HPDE6-E6E7 (cell line): ENCODE results near the gene RPL29.

ENCODE experiments used
- DNase-seq: peaks from one replicate; pipeline ENCODE4 v3.0.0; 2011; ENCODE audit warnings: missing footprints; ENCODE audit errors: extremely low spot score

Gene RPL29

DNA sequence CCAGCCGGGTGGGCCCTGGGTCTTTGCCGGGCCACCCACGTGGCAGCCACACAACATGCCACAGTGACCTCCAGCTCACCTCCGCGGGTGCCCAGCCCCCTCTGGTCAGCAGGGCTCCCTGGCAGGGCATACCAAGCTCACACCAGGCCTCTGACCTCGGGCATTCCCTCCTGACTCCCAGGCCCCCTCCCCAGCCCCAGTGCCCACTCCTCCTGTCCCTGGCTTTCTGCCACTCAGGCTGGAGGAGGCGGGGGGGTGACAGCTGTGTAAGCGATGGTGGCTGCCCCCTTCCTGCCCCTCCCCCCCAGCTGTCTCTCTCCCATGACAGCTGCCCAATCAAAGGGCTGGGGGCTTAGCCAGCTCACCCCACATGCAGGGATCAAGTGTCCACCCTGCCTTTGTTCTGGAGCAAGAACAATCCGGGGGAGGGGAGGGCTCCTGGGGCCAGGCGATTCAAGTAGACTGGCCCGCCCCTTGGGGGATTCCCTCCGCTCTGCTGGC, 31.7 kb downstream of the RPL29 start:
- no peak for DNase-seq

DNA sequence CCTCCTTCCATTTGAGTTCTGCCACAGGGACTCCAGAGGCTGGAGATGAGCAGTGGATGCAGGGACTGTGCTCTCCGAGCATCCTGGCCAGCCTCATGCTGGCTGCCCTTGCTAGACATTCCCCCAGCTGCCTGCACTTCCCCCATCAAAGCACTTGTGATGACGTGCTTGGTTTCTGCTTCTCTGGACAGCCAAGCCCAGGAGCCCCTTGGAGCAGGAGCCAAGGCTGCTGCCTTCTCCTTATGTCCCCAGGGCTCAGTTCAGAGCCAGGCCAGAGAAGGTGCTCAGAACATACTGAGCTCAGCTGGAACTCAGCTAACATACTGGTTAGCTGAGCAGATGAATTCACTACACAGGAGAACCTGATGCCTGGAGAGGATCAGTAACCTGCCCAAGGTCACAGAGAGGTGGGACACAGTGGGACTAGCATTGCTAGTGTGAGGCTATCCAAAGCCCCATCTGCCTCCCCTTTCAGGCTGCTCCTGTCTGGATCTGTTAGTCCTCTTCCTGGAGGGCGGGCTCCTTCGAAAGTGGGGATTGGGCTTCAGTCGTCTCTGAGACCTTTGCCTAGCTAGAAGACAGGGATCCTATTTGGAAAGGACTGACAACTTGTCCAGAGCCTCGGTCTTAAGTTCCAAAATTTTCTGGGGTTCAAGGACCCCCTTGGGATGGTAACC, 32.7 kb downstream of the RPL29 start:
- no peak for DNase-seq

DNA sequence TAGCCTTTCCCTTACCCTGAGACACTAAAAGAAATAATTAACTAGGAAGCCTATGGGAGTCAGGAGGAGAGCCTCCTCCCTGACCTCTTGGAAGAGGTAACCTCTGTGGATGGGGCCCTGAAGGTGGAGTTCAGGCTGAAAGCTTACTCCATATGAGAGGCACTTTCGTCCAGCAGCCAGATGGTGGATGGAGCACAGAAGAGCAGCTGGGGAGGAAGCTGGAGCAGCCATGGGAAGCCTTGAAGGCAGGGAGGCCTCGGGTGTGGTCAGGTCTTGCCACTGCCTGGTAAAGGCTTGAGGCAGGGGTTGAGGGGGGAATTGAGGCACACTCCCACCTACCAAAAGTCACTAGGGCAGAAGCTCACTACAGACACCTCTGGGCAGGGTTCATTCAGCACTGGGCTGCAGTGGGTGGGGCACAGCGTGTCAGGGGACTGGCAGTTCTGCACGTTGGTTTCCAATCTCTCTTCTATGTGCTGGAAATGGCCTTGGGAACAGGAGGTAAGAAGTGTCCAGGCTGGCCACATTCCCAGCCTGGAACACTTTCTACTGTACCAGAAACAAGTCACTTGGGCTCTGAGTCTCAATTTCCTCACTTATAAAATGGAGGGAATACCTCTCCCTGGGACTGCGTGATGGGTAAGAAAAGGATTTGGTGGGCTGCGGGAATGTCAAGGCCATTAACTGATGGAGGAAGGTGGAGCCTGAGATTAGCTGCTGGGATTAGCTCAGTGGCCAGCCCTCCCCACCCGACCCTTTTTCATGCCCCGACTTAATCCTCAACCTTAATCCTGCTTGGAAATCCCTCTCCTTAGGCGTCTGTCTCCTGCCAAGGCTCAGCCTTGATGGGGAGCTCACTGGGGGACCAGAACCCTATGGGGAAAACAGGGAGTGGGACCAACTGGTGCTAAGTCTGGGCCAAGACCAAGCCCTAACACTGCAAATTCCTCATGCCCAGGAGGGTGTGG, 33.8 kb downstream of the RPL29 start:
- DNase-seq = no peak

DNA sequence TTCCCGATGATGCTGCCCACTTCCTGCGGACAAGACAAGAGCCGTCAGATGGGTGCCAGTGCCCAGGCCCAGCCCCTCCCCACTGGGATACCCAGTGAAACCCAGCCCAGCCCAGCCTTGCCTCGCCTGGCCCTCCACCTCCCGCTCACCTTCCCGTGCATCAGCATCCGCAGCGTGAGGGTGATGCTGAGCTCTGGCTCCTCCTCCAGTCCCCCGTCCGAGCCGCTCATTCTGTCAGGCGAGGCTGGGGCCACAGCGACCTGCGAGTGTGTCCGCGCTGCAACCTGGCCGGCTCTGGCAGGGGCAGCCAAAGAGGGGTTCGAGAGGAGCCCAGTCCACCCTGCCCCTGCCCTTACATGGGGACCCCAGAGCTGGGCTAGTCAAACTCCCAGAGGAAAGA, 34.7 kb downstream of the RPL29 start:
- no peak for DNase-seq

DNA sequence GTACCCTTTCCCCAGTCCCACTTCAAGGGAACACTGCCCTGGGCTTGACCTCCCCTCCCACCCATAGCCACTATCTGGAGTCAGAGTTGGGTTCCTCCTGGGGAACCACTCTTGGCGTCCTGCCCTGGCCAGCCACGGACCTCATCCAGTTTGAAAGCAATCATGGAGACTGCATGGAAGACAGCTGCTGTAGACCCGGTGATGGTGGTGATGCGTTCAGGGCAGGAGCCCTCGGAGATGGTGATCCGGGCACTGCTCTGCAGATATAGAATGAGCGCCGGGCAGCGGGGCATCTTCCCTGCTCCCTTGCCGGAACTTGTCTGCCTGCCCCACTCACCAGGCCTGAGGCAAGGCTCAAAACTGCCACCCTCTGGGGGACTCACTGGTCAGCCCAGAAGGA, 35.3 kb downstream of the RPL29 start:
- DNase-seq = no peak

DNA sequence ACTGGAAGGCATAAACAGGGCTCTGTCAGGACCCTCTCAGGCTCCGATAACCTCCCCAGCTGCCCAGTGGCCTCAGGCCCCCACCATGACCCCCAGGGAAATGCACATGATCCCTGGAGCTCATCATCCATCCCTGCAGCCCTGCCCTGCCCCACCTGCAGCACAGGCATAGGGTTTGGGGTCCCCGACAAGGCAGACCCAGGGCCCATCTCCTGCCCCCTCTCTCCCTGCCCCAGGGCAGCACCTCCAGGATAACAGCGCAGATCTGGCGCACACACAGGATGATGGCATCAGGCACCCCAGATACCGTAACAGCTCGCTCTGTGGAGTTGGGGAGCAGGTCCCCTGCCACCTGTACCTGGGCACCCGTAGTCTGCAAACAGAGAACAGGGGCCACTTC, 36.0 kb downstream of the RPL29 start:
- no peak for DNase-seq

DNA sequence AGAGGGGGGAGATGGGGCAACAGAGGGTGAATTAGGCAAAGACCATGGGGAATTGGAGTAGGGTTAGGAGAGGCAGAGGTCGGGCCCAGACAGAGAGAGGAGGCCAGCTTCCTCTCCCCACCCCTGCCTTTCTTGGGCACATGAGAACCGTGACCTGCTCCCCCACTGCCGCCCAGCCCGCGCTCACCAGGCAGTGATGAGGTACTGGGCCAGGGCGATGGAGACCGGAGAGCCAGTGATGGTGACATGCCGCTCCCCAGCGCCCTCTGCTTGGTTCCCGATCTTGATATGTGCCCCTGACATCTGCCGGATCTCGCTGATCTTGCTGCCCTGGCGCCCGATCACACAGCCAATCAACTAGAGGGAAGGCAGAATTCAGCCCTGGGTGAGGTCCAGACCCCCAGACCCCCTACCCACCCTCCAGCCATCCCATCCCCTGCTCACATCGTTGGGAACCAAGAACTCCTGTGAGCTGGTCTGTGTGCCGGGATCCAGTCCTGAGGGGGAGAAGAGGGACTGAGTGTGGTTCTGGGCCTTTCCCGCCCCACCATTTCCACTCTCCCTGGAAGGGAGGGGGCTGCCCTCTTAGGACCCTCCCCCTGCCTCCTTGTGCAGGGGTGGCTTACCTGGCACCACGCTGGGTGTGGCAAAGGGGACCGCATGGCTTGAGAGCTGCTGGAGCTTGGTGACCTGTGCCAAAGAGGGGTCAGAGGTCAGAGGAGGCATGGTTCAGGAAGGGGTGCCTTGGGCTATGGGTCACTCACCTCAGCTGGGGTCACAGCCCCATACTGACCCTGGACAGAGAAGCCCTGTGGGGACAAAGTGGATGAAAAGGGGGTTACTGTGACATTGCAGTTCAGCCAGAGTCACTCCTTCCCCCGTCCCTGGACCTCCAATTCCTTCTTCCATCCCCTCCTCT, 36.8 kb downstream of the RPL29 start:
- DNase-seq = no peak

DNA sequence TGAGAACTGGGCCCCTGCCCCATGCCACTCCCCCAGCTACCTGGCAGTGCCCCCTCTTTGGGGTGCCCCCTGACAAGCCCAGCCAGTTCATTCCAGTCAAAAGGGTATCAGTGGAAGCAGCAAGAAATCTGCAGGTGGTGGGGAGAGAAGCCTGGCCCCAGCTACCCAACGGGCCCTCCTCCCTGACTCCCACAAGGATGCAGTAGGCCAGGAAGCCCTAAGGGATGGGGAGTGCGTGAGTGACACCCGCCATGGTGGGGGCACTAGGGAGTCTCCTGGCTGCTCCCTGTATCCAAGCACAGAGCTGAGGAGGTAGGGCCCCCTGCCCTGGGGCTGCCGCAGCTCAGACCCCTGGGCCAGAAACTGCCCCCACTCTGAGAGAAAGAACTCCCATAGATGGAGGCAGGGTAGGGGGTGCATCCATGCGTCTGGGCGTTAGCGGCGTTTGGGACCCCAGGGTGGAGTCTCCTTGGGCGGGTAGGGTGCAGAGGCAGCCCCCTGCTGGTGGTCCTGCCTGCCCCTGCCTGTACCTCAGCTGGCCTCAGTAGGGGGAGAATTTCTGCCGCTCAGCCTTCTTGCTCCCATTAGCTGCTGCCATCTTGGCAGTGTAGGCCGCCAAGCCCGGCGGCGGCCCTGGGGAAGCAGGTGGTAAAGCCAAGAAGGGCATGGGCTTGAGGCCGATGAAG, 38.0 kb downstream of the RPL29 start:
- DNase-seq = no peak

- no peak for DNase-seq
Measured at GRCh38 chr3:51955893-51956770, 39.6 kb downstream of the RPL29 start.

GRCh38 chr3:51955175-51955892, 40.4 kb downstream of the RPL29 start, which contains the start of gene GPR62:
Gene GPR62 (plus strand): TSS chr3:51955381. CDS start chr3:51955653, 272 bp downstream.
- DNase-seq = no peak

DNA sequence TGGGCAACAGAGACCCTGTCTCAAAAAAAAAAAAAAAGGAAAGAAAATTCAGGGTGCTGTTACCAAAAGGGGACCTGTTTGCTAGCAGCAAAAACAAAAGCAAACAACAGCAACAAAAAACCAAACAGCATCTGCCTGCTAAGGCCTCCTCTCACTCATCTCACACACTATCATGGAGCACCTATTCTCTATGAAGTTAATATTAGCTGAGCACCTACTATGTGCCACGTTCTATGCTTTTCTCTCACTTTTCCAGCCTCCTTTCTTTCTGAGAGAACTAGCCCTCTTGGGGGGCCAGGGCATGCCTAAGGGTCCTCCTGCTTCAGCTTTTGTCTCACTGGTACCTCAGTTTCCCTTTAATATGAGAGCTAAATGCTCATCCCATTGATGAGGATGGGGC, 41.0 kb downstream of the RPL29 start:
- DNase-seq = no peak

GRCh38 chr3:51954105-51954504, 41.6 kb downstream of the RPL29 start:
- DNase-seq = no peak

GRCh38 chr3:51953445-51953844, 42.2 kb downstream of the RPL29 start:
- DNase-seq = no peak

DNA sequence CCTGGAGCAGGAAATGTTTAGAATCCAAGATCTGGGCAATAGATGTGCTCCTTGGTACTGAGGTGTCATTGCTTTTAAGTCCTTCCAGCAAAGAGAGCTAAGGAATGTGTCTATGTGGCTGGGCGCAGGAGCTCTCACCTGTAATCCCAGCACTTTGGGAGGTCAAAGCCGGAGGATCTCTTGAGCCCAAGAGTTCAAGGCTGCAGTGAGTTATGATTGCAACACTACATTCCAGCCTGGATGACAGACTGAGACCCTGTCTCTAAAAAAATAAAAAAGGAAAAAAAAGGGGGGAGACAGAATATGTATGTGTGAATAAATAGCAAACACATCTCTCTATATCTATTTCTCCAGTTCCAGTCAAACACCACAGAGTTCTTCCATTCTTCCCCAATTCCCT, 44.8 kb downstream of the RPL29 start:
- no peak for DNase-seq

GRCh38 chr3:51949121-51949520, 46.6 kb downstream of the RPL29 start:
- DNase-seq = no peak

GRCh38 chr3:51948016-51948580, 47.6 kb downstream of the RPL29 start:
- DNase-seq = no peak

- DNase-seq = no peak
Measured at GRCh38 chr3:51947215-51947900, 48.3 kb downstream of the RPL29 start.

DNA sequence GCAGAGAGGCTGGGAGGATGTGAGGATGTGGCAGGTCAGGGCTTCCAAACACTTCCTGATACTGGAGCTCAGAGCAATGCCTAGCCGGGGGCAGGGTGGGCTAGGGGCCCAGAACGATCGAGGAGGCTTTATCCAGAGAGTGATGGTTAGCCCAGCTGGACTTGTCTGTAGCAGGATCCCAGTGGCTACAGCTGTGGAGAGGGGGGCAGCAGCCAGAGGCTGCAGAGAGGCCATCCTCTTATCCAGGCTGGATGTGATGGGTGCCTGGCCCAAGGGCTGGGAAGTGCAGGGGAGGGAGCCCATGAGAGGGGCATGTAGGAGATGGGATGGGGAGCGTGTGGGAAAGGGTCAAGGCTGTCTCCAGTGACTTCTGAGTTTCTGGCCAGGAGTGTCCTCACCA, 48.9 kb downstream of the RPL29 start:
- DNase-seq = no peak
